ENCODE results near the gene POLR1E.
"Not testable (repeated sequence)": the region's sequence is repeated elsewhere in the genome, so short reads cannot be mapped to it uniquely, and the experiment has no call there.

GRCh38 chr9:37514415-37514814, 28.7 kb downstream of the POLR1E start:
- not testable (repeated sequence) for TF ChIP-seq CTCF, POLR2A (IDR thresholded peaks at IDR 0.05)
